ENCODE results near the gene HPSE2.

HPSE2 gene

DNA sequence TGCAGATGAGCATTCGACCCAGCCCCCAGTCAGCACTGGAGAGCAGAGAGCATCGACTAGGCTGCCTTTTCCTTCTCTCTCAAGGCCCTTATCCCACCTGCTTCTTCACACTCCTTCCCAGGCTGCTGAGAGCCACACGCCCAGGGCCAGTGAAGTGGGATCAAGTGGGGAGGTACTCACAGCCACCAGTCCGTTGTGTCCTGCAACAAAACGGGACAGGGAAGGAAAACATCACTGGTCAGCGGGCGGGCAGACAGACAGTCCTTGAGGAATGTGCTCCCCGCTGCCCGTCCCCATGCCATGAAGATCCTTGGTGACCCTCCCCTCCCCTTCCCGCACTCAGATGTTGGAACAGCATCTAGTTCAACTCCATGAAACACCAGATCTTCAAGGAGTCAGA, 824.9 kb downstream of the HPSE2 start:
- DNase-seq (ENCODE audit: low read depth), result no peak

DNA sequence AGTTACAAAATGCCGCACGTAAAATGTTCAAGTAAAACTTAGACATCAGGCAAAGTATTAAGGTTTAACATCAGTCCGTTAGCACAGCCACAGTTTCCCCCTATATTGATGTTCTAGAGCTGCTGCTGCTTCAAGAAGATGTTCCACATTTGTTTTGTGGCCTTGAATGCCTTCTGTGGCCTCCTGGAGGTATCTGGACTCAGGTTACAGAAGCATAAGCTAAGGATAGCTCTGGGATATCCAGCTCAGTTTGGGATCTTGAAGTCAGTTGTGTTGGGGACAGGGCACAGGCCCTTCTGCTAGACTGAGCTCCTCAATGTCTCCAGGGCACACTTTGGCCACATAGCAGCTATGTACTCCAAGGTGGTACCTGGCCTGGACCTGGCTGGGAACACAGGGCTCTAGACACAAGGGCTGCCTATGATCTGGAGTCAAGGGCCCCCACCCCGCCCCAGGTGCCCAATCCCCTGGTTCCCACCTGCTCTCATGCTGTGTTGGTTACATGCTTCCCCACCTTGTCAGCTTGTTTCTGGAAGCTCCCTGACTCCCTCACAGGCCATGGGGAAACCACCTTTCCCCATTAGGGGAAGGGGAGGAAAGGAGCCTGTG, 825.4 kb downstream of the HPSE2 start:
- DNase-seq (ENCODE audit: low read depth), result no peak

DNA sequence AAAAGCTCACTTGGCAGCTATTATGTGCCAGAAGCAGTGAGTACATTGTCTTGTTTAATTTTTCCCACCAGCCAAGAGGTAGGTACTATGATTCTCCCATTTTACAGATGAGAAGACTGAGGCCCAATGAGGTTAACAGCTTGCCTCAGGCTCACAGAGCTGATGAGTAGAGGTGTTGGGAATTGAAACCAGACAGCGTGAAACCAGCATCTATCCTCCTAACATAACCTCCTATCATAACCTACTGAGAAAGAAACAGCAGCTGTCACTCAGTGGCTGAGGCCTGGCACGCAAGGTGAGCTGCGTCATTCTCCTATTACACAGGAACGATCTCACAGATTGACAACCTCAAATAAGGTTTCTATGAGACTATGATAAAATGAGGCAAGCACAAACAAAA, 826.9 kb downstream of the HPSE2 start:
- DNase-seq (ENCODE audit: low read depth), result no peak

DNA sequence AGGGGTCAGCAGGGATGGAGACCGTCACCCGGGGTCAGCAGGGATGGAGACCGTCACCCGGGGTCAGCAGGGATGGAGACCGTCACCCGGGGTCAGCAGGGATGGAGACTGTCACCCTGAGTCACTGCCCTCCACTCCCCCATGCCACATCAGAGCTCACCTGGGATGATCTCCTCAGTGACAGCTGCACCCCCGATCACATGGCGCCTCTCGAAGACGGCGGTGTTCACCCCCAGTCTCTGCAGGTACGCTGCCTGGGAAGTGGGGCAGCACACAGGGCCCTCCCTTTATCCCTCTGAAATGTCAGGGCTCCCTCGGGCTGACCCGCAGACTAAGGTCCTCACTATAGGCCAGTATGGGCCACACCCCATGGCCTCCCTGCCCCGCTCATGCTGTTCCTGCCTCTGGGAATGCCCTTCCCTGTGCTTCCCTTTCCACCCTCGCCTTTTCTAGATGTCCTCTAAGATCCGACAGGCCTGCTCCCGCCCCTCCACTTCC, 827.9 kb downstream of the HPSE2 start:
- no peak for DNase-seq (ENCODE audit: low read depth)

All from ELR (cell line).